Measurements from ENCODE around the gene PHC3.
A peak's percentile ranks its signal among the peaks of the same experiment; 100 is the strongest.
"Not testable (repeated sequence)": the region's sequence is repeated elsewhere in the genome, so short reads cannot be mapped to it uniquely, and the experiment has no call there.

PHC3 gene

GRCh38 chr3:170221924-170222646 is 40.6 kb upstream of the PHC3 start, which contains the start of gene PRKCI:
TSS of gene PRKCI (plus strand) at chr3:170222424. CDS start at chr3:170222670, 246 bp downstream.
- DNase-seq (ENCODE audit: extremely low spot score), result peak; percentile 91
- ChIA-PET CTCF (interaction anchor here (0.9 to 1.4 kb wide), 4 partner anchors 11 to 192 kb away, joined by 3 read pairs; no protein-coding TSS in a partner anchor), POLR2A (interaction anchor here (0.5 kb wide), 1 partner anchor 37 kb away, joined by 6 read pairs; no protein-coding TSS in a partner anchor)
- no peak for TF ChIP-seq CTCF (IDR thresholded peaks at IDR 0.05; ENCODE audit: control extremely low read depth, extremely low read depth, low read depth, missing control alignments)

- CTCF ChIA-PET, result no interaction called here
- POLR2A ChIA-PET, result no interaction called here
- no peak for DNase-seq (ENCODE audit: extremely low spot score)
- no peak for TF ChIP-seq CTCF (IDR thresholded peaks at IDR 0.05; ENCODE audit: control extremely low read depth, extremely low read depth, low read depth, missing control alignments)
Observed at GRCh38 chr3:170220871-170221270, 39.3 kb upstream of the PHC3 start.

GRCh38 chr3:170219850-170220249 is 38.3 kb upstream of the PHC3 start:
- CTCF ChIA-PET, result interaction anchor here (0.7 to 1.1 kb wide), 2 partner anchors 10 to 22 kb away, joined by 3 read pairs; no protein-coding TSS in a partner anchor
- no peak for TF ChIP-seq CTCF (IDR thresholded peaks at IDR 0.05; ENCODE audit: control extremely low read depth, extremely low read depth, low read depth, missing control alignments)
- POLR2A ChIA-PET, result no interaction called here

GRCh38 chr3:170211668-170212067 is 30.1 kb upstream of the PHC3 start:
- POLR2A ChIA-PET, result no interaction called here
- DNase-seq (ENCODE audit: extremely low spot score), result no peak
- no peak for TF ChIP-seq CTCF (IDR thresholded peaks at IDR 0.05; ENCODE audit: control extremely low read depth, extremely low read depth, low read depth, missing control alignments)
- CTCF ChIA-PET, result interaction anchor here (0.7 to 1.4 kb wide), 3 partner anchors 11 to 25 kb away, joined by 3 to 4 read pairs (median 3); partner anchors contain the start of gene PRKCI

More at GRCh38 chr3:170219850-170220249, 38.3 kb upstream of the PHC3 start:
- no peak for DNase-seq (ENCODE audit: extremely low spot score)

- CTCF ChIA-PET, result interaction anchor here (1.6 kb wide), 1 partner anchor 14 kb away, joined by 3 read pairs; no protein-coding TSS in a partner anchor
- TF ChIP-seq CTCF (IDR thresholded peaks at IDR 0.05; ENCODE audit: control extremely low read depth, extremely low read depth, low read depth, missing control alignments), result no peak
Observed at GRCh38 chr3:170207717-170208116, 26.2 kb upstream of the PHC3 start.

GRCh38 chr3:170206164-170206762 is 24.7 kb upstream of the PHC3 start:
- POLR2A ChIA-PET; DNase-seq (ENCODE audit: extremely low spot score): not testable (repeated sequence)
- CTCF ChIA-PET, result interaction anchor here (1.0 to 1.6 kb wide), 3 partner anchors 10 to 26 kb away, joined by 3 to 6 read pairs (median 3); no protein-coding TSS in a partner anchor

More at GRCh38 chr3:170207717-170208116, 26.2 kb upstream of the PHC3 start:
- POLR2A ChIA-PET, result no interaction called here
- no peak for DNase-seq (ENCODE audit: extremely low spot score)

DNA sequence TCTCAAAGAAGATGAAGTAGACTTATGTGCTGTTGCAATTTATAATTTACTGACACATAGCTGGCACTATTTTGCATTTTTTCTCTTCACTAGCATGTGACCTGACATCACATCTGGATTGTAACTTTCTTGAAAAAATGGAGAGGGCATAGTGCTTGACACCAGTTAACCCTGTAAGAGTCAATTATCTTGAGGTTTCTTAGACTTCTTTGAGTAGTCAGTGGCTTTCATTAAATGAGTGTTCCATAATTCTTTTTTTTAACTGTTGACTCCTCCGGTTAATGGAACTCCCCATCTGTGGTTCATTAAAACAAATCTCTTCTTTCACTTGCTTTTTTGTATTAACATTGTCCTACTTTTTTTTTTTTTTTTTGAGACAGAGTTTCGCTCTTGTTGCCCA is 23.8 kb upstream of the PHC3 start:
- no peak for DNase-seq (ENCODE audit: extremely low spot score)
- no peak for TF ChIP-seq CTCF (IDR thresholded peaks at IDR 0.05; ENCODE audit: control extremely low read depth, extremely low read depth, low read depth, missing control alignments)
- CTCF ChIA-PET, result interaction anchor here (1.0 to 1.6 kb wide), 2 partner anchors 16 to 25 kb away, joined by 3 to 6 read pairs; no protein-coding TSS in a partner anchor
- POLR2A ChIA-PET, result no interaction called here

Data from GM10248 (cell line).